HL-60 (cell line): ENCODE measurements around the gene TMEM178A.

Experiments used
- GABPA ChIP-seq: IDR thresholded peaks from 2 replicates; pipeline ENCODE4 v1.6.1; 2012; ENCODE audit warnings: low read depth
- POLR2AphosphoS5 ChIP-seq: IDR thresholded peaks from 2 replicates; pipeline ENCODE4 v1.6.1; 2012; ENCODE audit warnings: low read depth
- TF ChIP-seq, protein P1 (sequence below): IDR thresholded peaks from one replicate; pipeline ENCODE4 v1.5.1; 2011; ENCODE audit warnings: low read length, control low read depth, inconsistent platforms; ENCODE audit not compliant: insufficient read depth

DNA sequence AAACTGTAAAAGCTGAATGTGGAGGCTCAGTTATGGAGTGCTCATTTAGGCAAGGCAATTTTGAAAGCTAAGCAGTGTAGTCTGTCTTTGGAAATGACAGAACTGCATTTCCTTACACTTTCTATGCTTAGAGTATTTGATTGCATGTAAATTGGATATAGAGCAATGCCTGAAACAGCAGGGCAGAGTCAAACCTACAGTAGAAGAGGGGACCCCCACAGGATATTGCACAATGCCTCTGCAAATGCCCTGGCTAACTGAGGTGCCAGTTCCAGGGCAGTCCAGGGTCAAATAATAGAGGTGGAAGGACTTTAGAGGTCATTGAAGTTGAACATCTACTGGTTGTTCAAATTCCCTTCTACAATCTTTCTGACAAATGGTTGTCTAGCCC is 2.2 kb downstream of the TMEM178A start:
- TF ChIP-seq, protein P1, sequence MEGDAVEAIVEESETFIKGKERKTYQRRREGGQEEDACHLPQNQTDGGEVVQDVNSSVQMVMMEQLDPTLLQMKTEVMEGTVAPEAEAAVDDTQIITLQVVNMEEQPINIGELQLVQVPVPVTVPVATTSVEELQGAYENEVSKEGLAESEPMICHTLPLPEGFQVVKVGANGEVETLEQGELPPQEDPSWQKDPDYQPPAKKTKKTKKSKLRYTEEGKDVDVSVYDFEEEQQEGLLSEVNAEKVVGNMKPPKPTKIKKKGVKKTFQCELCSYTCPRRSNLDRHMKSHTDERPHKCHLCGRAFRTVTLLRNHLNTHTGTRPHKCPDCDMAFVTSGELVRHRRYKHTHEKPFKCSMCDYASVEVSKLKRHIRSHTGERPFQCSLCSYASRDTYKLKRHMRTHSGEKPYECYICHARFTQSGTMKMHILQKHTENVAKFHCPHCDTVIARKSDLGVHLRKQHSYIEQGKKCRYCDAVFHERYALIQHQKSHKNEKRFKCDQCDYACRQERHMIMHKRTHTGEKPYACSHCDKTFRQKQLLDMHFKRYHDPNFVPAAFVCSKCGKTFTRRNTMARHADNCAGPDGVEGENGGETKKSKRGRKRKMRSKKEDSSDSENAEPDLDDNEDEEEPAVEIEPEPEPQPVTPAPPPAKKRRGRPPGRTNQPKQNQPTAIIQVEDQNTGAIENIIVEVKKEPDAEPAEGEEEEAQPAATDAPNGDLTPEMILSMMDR = no peak
- TF ChIP-seq GABPA (no peak), POLR2AphosphoS5 (no peak)
